K562 (cell line): ENCODE results near the gene APP. TPM values are rescaled to one million over a fixed set of nuclear protein-coding genes. Genes with fewer than 3 reads are reported as not detected.

ENCODE experiments used
- ATAC-seq: fragments of 200-7000 bp; cut with Tn5 transposase; 3 replicates; pipeline ENCODE4 v1.9.1; 2020; ENCODE audit warnings: moderate library complexity
- BruUV-seq: library from RNA; stranded (reverse); fragments of 400-500 nt; replicated peaks from 2 replicates; lab custom pipeline; 2021; lab: Mats Ljungman, UMichigan
- CTCF ChIA-PET: fragments of 300-600 bp; formaldehyde crosslinking; extraction: SDS; loops from one replicate; lab custom pipeline; 2021; ENCODE audit warnings: low intra/inter-chr PET ratio; lab: Yijun Ruan, JAX
- POLR2A ChIA-PET: fragments of 300-600, 350-650 bp; sonication (Branson Sonifier 250); formaldehyde crosslinking; extraction: SDS; loops from one replicate; lab custom pipeline; 2021; ENCODE audit warnings: antibody characterized with exemption, inconsistent platforms; lab: Yijun Ruan, JAX
- DNase-seq, 4 experiments: peaks; one replicate each; pipeline versions ENCODE4 v3.0.0 to v3.0.0-alpha.2; 2011 to 2018; ENCODE audit warnings: low spot score in 3 of 4, mixed read lengths in 3 of 4; ENCODE audit errors: extremely low read depth in 1 of 4
- FAIRE-seq: peaks from 2 replicates; lab custom pipeline; 2011; peaks lifted over from hg19 to GRCh38; lab: Jason Lieb, UNC
- H2AFZ ChIP-seq: 2 replicates; pipeline ENCODE4 v1.6.0; 2011; ENCODE audit warnings: low read depth, low read length, control low read depth, inconsistent platforms
- H3K27ac ChIP-seq: fragments of 200-600 bp; 3 replicates; pipeline ENCODE4 v1.8.0; 2011; ENCODE audit warnings: low read depth, mild to moderate bottlenecking, control low read depth, inconsistent platforms, low read length, moderate library complexity, mixed read lengths; ENCODE audit errors: extremely low read depth
- H3K27me3 ChIP-seq, 2 experiments: fragments of 300-600 bp in 1 of 2; 2 replicates in 1 of 2; 3 replicates in 1 of 2; pipeline versions ENCODE4 v1.6.0 to v1.8.0; 2011; ENCODE audit warnings: inconsistent platforms in 2 of 2, low read length in 2 of 2, mild to moderate bottlenecking in 1 of 2, mixed read lengths in 1 of 2, moderate library complexity in 1 of 2; ENCODE audit not compliant: control insufficient read depth in 2 of 2, insufficient read depth in 2 of 2
- H3K36me3 ChIP-seq: fragments of 300-600 bp; 3 replicates; pipeline ENCODE4 v1.8.0; 2011; ENCODE audit warnings: mild to moderate bottlenecking, low read length, inconsistent platforms; ENCODE audit not compliant: control insufficient read depth, insufficient read depth
- H3K4me1 ChIP-seq, 2 experiments: fragments of 200-600 bp in 1 of 2; replicated peaks in 1 of 2; 2 replicates in 1 of 2; 3 replicates in 1 of 2; pipeline versions ENCODE4 v1.5.1 to v1.8.0; 2011; ENCODE audit warnings: inconsistent platforms in 2 of 2, low read length in 2 of 2, mild to moderate bottlenecking in 1 of 2, mixed read lengths in 1 of 2, moderate library complexity in 1 of 2; ENCODE audit not compliant: control insufficient read depth in 2 of 2, insufficient read depth in 2 of 2
- H3K4me2 ChIP-seq: 2 replicates; pipeline ENCODE4 v1.6.1; 2011; ENCODE audit warnings: low read length, control low read depth, inconsistent platforms, mixed read lengths; ENCODE audit not compliant: insufficient read depth
- H3K4me3 ChIP-seq: fragments of 200-600 bp; sonication (generic), shearing (Covaris generic); 2 replicates; pipeline ENCODE4 v1.5.1; 2016; ENCODE audit warnings: control low read depth, inconsistent platforms
- H3K79me2 ChIP-seq: fragments of 200-600 bp; 3 replicates; pipeline ENCODE4 v1.8.0; 2011; ENCODE audit warnings: low read length, inconsistent platforms; ENCODE audit not compliant: control insufficient read depth, insufficient read depth
- H3K9ac ChIP-seq, 2 experiments: 2 replicates each; pipeline versions ENCODE4 v1.6.0 to v1.6.1; 2011; ENCODE audit warnings: low read depth in 2 of 2, low read length in 2 of 2, control low read depth in 1 of 2, inconsistent platforms in 1 of 2, mild to moderate bottlenecking in 1 of 2, mixed read lengths in 1 of 2; ENCODE audit not compliant: insufficient read depth in 1 of 2
- H3K9me1 ChIP-seq: one replicate; pipeline ENCODE4 v1.6.0; 2011; ENCODE audit warnings: inconsistent platforms, mild to moderate bottlenecking, low read length, moderate library complexity; ENCODE audit not compliant: control insufficient read depth, insufficient read depth
- H3K9me3 ChIP-seq: replicated peaks from 2 replicates; pipeline ENCODE4 v1.5.1; 2011; ENCODE audit warnings: low read depth, low read length, inconsistent platforms; ENCODE audit not compliant: control insufficient read depth, insufficient read depth
- H4K20me1 ChIP-seq: replicated peaks from 2 replicates; pipeline ENCODE4 v1.6.1; 2011; ENCODE audit warnings: low read length, inconsistent platforms, mixed read lengths; ENCODE audit not compliant: control insufficient read depth, insufficient read depth
- CHD2 ChIP-seq: IDR thresholded peaks from 2 replicates; pipeline ENCODE4 v1.6.1; 2011; ENCODE audit warnings: low read depth, low read length
- CTCFL ChIP-seq: IDR thresholded peaks from 2 replicates; pipeline ENCODE4 v1.6.1; 2011; ENCODE audit warnings: borderline replicate concordance, low read depth, mild to moderate bottlenecking, moderate library complexity, low read length; ENCODE audit not compliant: insufficient read depth, poor library complexity, severe bottlenecking
- FOS ChIP-seq: IDR thresholded peaks from 3 replicates; pipeline ENCODE4 v1.6.1; 2011; ENCODE audit not compliant: insufficient read length; ENCODE audit errors: extremely low read depth
- FOXK1 ChIP-seq: sonication (generic); formaldehyde crosslinking; IDR thresholded peaks from 2 replicates; pipeline ENCODE4 v1.8.0; 2022; ENCODE audit warnings: missing genetic modification reagents, mild to moderate bottlenecking, borderline replicate concordance
- HNRNPLL ChIP-seq: fragments of 200-400 bp; formaldehyde crosslinking; IDR thresholded peaks from 2 replicates; pipeline ENCODE4 v1.6.1; 2017; ENCODE audit warnings: low read length, low read depth, mild to moderate bottlenecking; ENCODE audit not compliant: poor library complexity, severe bottlenecking
- ID3 ChIP-seq, 2 experiments: fragments of 250-450 bp in 1 of 2; fragments of 450-650 bp in 1 of 2; sonication (Bioruptor Pico) in 1 of 2; IDR thresholded peaks; 2 replicates each; pipeline versions ENCODE4 v1.6.1 to v1.8.0; 2016 to 2021; ENCODE audit warnings: mild to moderate bottlenecking in 2 of 2, moderate library complexity in 2 of 2, missing compliant biosample characterization in 1 of 2, missing genetic modification characterization in 1 of 2
- MCM3 ChIP-seq: fragments of 450-650 bp; IDR thresholded peaks from 2 replicates; pipeline ENCODE4 v1.6.1; 2016
- MEF2A ChIP-seq: IDR thresholded peaks from 2 replicates; pipeline ENCODE4 v1.6.1; 2011; ENCODE audit warnings: low read depth, mild to moderate bottlenecking, low read length, moderate library complexity; ENCODE audit not compliant: control insufficient read depth
- MIER1 ChIP-seq: fragments of 450-650 bp; IDR thresholded peaks from 2 replicates; pipeline ENCODE4 v1.6.1; 2016; ENCODE audit warnings: antibody characterized with exemption, mild to moderate bottlenecking, low read depth
- RUNX1 ChIP-seq: sonication (generic); IDR thresholded peaks from 2 replicates; pipeline ENCODE4 v1.6.1; 2016; ENCODE audit warnings: antibody characterized with exemption, low read depth
- TCF7L2 ChIP-seq: fragments of 150-350 bp; IDR thresholded peaks from 2 replicates; pipeline ENCODE4 v1.6.1; 2016; ENCODE audit warnings: low read depth, mild to moderate bottlenecking, low read length, moderate library complexity
- TEAD1 ChIP-seq, 2 experiments: fragments of 450-650 bp in 1 of 2; sonication (generic) in 1 of 2; formaldehyde crosslinking; IDR thresholded peaks; 2 replicates each; pipeline versions ENCODE4 v1.4.0 to v1.8.0; 2020 to 2022; ENCODE audit warnings: mild to moderate bottlenecking in 2 of 2, missing genetic modification reagents in 1 of 2
- TOE1 ChIP-seq, 2 experiments: fragments of 450-650 bp in 1 of 2; sonication (generic) in 1 of 2; formaldehyde crosslinking in 1 of 2; IDR thresholded peaks; 2 replicates each; pipeline versions ENCODE4 v1.7.1 to v1.8.0; 2016 to 2022; ENCODE audit warnings: borderline replicate concordance in 2 of 2, mild to moderate bottlenecking in 2 of 2, antibody characterized with exemption in 1 of 2, inconsistent platforms in 1 of 2, low read depth in 1 of 2, missing genetic modification reagents in 1 of 2, moderate library complexity in 1 of 2
- ZSCAN29 ChIP-seq: fragments of 450-650 bp; IDR thresholded peaks from 2 replicates; pipeline ENCODE4 v1.6.1; 2017
- WGBS: fragments of 100-300 bp; shearing (Covaris generic); methylation state at CpG from one replicate; pipeline ENCODE4 v1.1.6; 2016; ENCODE audit warnings: low coverage, mixed read lengths; ENCODE audit not compliant: insufficient coverage; ENCODE audit errors: missing lambda C conversion rate; 5-methylcytosine and 5-hydroxymethylcytosine counted together
- in situ Hi-C: fragments of 300-500 bp; cut with MboI; formaldehyde crosslinking; loops from 4 replicates; pipeline ENCODE4 v1.15.0; 2018; ENCODE audit warnings: inconsistent platforms, mixed read lengths
- intact Hi-C: fragments of 100-400 bp; cut with micrococcal nuclease; formaldehyde crosslinking; loops from 2 replicates; pipeline ENCODE4 v1.14.2; 2022
- polyA plus RNA-seq, 8 experiments: library from polyadenylated mRNA; depleted of rRNA in 4 of 8; stranded (reverse) in 5 of 8; unstranded in 3 of 8; fragments of >200 nt; fragmentation: Nextera tagmentation in 2 of 8; fragmentation: Illumina TruSeq in 1 of 8; extraction: Ambion mirVana in 2 of 8; extraction: Trizol in 1 of 8; gene quantifications; 2 replicates each; pipeline versions ENCODE4 v1.2.1 to v1.2.3, GENCODE V29; 2011 to 2014; ENCODE audit warnings: inconsistent platforms in 1 of 8, missing spikeins in 1 of 8
- total RNA-seq, 7 experiments: library from RNA; depleted of rRNA in 6 of 7; stranded (reverse); fragments of >200 nt in 6 of 7; fragmentation: Illumina TruSeq in 2 of 7; extraction: Trizol in 2 of 7; gene quantifications; 2 replicates each; pipeline versions ENCODE4 v1.2.1 to v1.2.3, GENCODE V29; 2011 to 2021; ENCODE audit warnings: low replicate concordance in 1 of 7

APP gene
- total and polyA plus RNA-seq, 9 of the 15 experiments (the other 6 are each of a cell fraction or from before 2014, with no cell fraction given) = 0.01 to 1.5 (median 0.16) TPM; not detected in 5

- no peaks in the 10 kb centered on the region for H3K9me1 ChIP-seq
- no TSS peak for BruUV-seq
- intact Hi-C loops (no loop called here), in situ Hi-C loops (no loop called here)
- no peaks in the 10 kb centered on the region for H3K9me3 ChIP-seq
- H3K4me2 ChIP-seq = no peak overlapping the region
- no peaks in the 10 kb centered on the region for H4K20me1 ChIP-seq
- WGBS = 2% methylated on average over 5 of the region's 5 CpGs
- H3K4me1 ChIP-seq = no peaks in the 10 kb centered on the region
- H2AFZ ChIP-seq = no peak overlapping the region
- no peaks in the 10 kb centered on the region for H3K79me2 ChIP-seq
- CTCF ChIA-PET = no interaction called here
- H3K27ac ChIP-seq = no peak overlapping the region
- FAIRE-seq (no peak), ATAC-seq (no peak), DNase-seq (no peak)
- peaks cover 0 to 6% of the 10 kb centered on the region in 2 experiments; a peak in 1 of 5 replicates for H3K27me3 ChIP-seq
- H3K4me3 ChIP-seq = no peak overlapping the region
- no peaks in the 10 kb centered on the region for H3K36me3 ChIP-seq
- POLR2A ChIA-PET = no interaction called here
- H3K9ac ChIP-seq = no peak overlapping the region
- TF ChIP-seq MEF2A = no peak
- TF ChIP-seq FOXK1 (CRISPR knock-in tag) = no peak
Observed at GRCh38 chr21:25909341-25909740, 261.2 kb downstream of the APP start.

GRCh38 chr21:25908495-25908894 lies 262.1 kb downstream of the APP start:
- Histone ChIP-seq H3K36me3 (no peaks in the 10 kb centered on the region), H3K9ac (no peak overlapping the region), H3K4me3 (no peak overlapping the region), H4K20me1 (no peaks in the 10 kb centered on the region), H3K79me2 (no peaks in the 10 kb centered on the region), H3K9me1 (no peaks in the 10 kb centered on the region), H3K27ac (no peak overlapping the region), H3K27me3 (peaks cover 0 to 6% of the 10 kb centered on the region in 2 experiments; a peak in 1 of 5 replicates), H2AFZ (no peak overlapping the region), H3K4me1 (no peaks in the 10 kb centered on the region), H3K9me3 (no peaks in the 10 kb centered on the region), H3K4me2 (no peak overlapping the region)
- DNase-seq (no peak), FAIRE-seq (no peak), ATAC-seq (no peak)
- WGBS = 0% methylated on average over 5 of the region's 5 CpGs
- ChIA-PET POLR2A (no interaction called here), CTCF (no interaction called here)
- in situ Hi-C loops (no loop called here), intact Hi-C loops (no loop called here)
- BruUV-seq = no TSS peak
- TF ChIP-seq TCF7L2 (no peak), CHD2 (no peak), FOS (no peak), TEAD1 (CRISPR knock-in tag; IDR thresholded peaks at IDR 0.05) (no peak), ZSCAN29 (no peak), CTCFL (no peak), ID3 (CRISPR knock-in tag; IDR thresholded peaks at IDR 0.05) (no peak), ID3 (tag; IDR thresholded peaks at IDR 0.05) (no peak), TOE1 (IDR thresholded peaks at IDR 0.05; ENCODE audit: borderline replicate concordance) (no peak), TOE1 (CRISPR knock-in tag; IDR thresholded peaks at IDR 0.05; ENCODE audit: borderline replicate concordance, low read depth) (no peak), RUNX1 (no peak), HNRNPLL (no peak), MIER1 (no peak), MCM3 (no peak)
